Hepatic stellate cell (primary cell): ENCODE results near the gene CRB2.

Source experiments
- DNase-seq: peaks from one replicate; pipeline ENCODE4 v3.0.0; 2011; ENCODE audit warnings: low spot score

CRB2 gene

DNA sequence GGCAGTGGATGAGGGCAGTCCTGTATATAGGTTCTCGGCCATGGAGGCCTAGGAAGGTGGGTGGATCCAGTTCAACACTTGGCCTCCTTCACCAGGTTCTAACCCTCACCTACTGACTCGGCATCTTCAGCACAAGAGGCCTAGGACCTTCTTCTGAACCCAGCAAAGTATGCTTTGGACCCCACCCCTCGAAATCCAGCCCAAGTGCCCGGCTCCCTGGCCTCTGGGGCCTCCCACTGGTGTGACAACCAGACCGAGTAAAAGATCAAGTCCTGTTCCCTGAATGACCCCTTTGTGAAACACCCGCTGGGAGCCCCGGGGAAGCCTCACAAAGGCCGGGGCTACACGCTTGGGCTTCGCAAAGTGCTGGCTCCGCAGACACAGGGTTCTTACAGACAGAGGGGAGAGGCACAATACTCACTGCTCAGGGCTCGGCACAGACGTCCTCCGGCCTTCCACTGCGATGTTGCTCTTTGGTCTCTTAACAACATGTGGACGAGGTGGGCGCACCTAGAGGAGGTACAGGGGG is 47.0 kb downstream of the CRB2 start:
- no peak for DNase-seq

DNA sequence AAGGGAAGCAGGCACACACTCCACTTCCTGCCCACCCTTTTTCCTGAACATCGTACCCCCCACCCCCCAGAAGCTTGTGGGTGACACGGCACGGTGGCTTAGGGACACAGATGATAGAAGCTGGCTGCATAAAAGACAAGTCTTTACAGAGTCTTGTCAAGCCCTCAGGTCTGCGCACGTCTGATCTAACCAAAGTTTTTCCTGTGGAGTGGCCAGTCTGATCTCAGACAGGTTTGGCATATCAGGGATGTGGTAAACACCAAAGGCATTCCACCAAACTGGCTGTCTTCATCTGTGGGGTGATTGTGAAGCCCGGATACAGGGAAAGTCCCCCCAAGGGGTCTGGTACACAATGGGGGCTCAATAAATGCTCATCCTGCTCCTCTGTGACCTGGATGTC is 50.0 kb downstream of the CRB2 start:
- DNase-seq: no peak

DNA sequence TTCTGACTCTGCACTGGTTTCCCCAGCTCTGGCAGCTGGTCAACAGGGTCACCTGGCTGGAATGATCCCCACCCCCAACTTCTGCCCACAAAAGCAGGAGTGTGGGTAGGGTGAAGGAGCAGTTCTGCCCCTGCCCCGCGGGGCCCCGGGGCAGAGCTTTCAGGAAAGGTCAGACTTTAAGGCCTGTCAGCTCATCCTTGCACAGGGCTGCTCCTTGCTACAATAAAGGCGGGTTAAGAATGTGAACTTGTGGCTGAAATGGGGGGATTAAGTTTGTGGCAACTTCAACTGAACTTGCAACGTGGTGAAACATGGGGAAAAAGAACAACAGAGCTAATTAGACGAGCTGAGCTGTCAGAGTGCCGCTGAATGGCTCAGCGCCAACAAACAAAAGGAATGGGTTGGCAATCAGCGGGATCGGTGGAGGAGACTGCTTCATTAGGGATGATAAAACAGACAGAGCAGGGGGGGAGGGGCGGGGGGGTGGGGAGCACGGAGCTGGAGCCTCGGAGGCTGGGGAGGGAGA is 50.8 kb downstream of the CRB2 start:
- no peak for DNase-seq

DNA sequence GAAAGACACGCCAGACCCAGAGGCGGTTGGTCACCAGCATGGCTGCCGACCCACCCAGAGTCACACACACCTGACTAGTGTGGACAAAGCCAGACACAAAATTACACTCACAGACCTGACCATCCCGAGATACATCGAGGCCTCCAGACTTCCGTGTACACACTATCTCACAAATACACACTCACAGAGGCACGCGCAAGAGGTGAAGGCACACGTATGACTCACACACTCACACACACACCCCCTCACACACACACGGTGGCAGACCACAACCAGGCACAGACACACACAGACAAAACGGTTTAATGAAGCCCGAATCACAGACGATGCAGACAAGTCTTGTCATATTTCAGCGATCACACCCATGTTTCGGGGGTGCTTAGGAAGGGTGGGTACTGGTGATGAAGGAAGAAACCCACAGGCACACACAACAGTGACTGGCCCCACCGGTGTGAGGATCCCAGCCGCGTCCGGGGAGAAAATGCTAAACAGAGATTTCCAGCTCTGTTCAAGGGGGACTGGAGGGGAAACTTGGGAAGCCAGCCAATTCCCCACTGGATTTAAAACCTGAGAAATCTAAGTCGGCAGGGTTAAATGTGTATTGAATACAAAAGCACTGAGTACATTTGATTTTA is 51.3 kb downstream of the CRB2 start:
- DNase-seq: no peak

DNA sequence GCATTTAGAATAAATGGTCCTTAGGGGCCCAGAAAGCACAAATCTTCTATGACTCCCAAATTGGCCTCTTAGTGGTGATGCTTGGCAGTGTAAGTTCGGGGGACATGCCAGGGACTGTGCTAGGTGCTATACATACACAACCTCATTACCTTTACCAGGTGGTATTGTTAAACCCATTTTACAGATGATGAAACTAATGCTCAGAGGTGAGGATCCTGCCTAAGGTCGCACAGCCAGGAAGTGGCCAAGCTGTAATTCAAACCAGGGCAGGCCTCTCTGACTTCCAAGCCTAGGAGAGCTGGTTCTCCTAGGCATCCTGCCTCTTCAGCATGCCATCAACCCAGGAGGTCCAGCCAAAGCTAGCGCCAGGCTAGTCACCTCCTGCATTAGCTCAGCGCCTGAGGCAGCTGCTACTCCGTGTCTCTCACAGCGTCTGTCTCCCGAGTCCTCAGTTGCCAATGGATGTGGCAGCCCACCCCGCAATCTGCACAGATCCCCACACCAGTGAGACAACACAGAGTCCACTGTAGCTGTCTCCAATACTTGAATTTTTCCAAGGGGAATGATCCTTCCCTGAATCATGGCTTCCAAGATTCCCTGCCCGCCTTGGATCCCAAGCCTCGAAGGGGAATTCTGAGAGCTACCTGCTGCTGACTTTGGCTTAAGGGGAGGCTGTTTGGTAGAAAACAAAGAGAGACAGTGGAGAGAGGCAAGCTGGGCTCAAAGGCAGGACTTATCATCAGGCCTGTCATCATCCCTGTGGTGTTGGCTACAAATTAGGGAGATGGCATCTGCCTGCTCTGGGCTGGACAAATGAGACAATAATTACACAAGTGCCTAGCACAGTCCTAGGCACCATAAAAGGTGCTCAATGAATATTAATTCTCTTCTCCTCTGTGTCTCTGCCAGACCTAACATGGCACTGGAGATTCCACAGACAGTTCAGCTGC is 52.6 kb downstream of the CRB2 start:
- no peak for DNase-seq

DNA sequence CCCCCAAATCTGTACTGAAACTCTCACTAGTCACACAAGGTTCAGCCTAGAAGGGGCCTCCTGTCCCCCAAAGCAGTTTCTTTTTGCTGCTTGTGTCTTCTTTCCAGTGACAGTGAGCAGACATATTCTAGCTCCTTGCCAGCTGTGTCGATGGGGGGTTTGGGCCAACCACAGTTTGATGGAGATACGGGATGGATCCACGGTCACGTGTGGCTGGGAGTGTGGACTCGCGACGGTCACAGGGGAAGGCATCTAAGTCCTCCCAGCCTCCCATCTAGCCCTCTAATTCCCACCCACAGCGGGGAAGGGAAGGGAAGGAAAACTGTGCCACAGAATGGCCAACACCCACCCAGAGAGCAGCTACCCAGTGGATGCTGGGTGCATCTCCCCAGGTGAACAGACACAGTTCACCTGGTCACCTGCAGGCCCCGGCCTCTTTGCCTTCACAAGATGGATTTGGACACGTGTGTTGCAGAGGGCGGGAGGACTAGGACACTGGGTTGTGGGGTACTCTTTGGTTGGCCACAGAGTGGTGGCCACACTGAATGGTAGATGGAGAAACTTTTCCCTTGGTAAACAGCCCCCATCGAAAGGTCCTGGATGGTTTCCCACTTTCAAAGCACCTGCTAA is 54.4 kb downstream of the CRB2 start:
- no peak for DNase-seq

DNA sequence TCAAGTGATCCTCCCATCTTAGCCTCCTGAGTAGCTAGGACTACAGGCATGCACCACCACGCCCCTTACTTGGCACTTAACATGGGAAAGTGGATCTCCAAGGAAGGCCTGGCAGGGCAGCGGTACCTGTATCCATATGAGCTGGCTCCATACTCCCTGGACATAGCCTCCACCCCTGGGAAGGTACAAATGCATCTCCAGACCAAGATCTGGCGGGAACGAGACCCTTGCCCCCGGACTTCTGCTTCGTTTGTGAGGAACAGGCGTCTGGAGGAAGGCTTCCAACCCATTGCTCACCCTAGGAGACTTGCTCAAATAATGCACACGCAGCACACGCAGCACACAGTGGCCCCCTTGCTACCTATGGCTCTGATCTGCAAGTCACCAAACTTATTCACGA is 55.2 kb downstream of the CRB2 start:
- DNase-seq: no peak

DNA sequence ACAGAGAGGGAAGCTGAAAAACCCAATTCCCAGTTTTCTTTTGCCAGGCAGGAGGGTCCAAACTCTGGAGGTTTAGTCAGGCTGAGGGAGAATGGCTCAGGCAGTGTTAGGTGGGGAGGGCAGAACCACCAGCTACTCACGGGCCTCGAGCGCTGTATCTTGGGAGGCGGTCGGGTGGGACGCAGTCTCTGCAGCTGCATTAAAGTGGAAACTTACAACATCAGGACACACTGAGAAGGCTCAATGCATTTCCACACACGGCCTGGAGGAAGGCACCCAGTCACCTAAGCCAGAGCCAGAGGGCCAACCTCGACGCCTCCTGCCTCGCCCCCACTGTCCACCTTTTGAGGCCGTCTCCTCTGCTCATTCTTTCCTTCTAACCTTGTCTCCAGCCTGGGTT is 55.6 kb downstream of the CRB2 start:
- no peak for DNase-seq

DNA sequence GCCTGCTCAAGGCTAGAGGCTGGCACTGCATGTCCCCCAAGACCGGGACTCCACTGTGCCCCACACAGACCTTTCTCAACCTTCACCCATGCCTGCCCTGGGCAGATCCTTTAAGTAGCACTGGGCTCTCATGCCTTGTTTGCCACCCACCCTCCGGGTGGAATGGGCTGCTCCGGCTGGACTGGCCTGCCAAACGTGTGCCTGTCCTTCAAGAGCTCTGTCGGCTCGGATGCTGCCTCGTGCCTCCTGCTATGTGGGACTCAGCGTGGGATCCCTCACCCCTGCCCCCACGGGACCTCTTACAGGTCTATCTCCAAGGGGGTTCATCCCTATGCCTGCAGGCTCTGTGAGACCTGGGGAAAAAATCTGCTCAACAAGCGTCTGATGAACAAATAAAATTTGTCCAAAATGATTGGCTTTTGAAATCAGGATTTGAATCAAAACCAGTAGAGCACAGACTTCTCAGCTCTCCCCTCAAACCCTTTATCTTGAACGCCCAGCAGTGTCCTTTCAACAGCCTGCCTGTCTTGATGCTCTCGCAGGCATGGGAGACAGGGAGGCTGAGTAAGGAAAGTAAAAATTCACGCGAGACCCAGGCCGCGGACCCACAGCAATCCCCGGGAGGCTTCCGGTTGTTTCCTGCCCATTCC is 56.3 kb downstream of the CRB2 start:
- no peak for DNase-seq

DNA sequence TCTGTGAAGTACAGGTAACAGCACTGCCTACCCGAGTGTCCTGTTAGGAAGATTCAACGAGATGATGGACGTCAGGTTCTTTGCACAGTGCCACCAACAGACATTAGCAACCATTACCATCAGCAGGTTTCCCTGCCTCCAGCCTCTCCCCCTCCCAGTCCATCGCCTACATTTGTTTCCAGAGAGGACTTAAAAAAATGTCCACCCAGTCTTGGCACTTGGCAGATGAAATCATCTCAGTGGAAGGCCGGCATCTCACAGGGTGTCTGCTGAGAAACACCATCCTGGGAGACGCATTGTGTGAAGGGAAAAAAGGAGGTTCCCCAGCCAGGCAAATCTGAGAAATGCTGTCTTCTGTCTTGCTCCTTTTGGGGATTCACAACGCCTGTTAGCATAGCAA is 58.2 kb downstream of the CRB2 start:
- DNase-seq: no peak

DNA sequence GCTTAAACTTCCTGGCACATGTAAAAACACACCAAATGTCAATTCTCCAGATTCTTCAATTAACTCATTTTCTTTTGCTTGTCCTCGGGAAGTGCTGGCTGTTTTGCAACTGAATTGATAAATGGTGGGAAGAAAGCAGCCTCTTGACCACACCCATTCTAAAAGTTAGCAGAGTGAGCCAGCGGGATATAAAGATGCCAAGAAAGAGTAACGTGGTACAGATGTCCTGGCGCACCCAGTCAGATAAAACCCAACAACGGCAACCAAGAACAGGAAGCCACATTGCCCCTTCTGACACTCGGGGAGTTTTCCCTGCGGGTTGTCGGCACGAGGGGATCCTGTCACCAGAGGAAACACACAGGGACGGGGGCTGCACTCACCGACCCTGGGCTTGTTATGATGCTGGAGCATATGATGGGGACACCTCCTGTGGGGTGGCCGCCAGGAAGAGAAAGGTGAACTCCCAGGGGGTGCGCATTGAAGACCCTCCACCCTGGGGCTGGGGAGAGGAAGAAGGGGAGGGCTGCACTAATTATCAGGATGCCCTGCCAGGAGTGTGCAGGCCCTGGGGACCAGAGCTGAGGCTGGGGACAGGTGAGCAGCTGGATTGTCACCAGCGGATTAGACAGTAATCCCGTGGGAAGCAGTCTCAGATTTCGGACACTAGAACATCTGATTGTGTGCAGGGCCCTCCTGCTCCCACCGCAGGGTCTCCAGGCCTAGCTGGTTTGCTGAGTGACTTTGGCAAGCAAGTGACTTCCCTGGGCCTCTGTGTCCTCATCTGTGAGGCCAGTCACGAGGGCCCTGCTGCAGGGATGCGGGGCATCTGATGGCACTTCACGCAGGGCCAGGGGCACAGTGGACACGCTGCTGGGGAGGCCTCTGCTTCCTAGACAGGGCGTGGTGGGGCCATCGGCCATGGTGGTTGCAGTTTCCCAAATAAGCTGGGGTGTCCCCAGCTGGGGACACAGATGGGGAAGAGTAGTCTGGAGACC is 59.2 kb downstream of the CRB2 start:
- DNase-seq: no peak

DNA sequence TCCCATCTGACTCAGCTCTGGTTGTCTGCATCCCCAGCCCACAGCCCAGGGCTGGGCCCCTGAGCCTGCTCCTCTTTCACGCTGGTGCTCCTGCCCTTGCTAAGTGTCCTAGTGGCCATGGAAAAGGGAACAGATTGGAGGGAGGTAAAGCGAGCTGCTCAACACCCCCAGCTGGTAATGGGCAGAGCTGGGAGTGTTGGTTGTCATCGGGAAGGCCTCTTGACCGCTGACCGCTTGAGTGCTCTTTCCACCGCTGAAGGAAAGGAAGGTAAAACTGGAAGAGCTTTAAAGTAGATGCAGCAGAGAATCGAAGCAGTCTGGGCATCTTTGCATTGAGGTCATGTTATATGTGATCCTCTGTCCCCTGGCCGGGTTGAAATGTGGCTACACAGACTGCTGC is 60.2 kb downstream of the CRB2 start:
- no peak for DNase-seq

DNA sequence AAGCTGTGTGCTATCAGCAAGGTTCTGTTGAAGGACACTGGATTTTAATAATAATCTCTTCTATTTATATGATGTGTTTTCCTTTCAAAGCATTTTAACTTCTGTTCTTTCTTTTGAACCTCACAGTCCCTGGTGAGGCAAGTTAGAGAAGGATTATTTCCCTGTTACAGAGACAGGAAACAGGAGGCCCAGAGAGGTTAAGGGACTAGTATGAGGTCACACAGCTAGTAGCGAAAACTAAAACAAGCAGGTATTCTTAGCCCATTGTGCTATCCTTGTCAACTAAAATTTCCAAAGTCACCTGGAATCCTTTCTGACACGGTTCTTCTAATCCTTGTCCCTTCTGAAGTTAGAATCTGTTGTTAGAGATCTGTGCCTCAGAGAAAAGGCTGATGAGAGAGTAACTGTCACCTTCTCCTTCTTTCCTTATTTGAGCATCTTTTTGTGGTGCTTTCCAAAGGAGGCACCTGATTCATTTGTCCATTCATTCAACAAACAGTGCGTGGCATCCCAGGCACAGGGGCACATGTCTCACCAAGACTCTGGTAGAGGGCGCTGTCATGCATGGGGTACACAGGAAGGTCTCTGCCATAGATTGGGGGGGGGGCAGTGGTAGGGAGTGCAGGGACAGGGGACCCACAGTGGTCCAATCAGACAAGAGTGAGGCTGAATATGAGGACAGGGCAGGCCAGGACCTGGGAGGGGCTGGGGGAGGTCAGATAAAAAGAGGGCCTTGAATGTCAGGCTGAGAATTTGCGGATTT is 61.5 kb downstream of the CRB2 start:
- no peak for DNase-seq

DNA sequence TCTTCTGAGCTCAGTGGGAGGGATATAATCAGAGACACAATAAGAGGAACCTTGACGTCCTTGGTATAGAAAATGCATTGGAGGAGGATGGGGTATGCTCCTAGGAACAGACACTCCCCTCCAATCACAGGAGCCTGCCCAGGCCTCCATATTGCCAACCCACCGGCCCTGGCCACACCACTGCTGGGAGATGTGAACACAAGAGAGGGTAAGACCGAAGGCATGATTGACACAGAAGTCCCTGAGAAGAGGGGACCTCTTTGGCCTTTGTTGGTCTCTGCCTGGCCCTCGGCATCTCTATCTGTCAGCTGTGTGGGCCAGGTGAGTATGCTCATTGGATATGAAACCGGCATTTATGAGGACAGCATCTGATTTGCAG is 62.0 kb downstream of the CRB2 start:
- DNase-seq: no peak

DNA sequence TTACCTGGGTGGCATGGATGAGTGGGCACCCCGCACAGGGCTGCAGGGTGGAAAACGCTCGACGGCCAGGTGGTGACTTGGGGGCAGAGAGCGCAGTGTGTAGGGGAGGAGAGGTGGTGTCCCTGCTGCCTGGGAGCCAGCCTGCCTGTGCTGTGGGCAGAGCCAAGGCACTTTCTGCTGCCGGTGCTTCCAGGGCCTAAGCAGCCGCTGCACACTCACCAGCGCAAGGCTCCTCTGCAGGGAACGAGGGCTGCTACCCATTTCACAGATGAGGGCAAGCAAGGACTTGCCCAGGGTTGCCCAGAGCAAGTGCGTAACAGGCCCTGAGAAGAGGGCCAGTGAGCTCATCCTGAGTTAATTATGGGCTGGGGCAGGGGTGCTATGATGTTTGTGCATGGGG is 62.5 kb downstream of the CRB2 start:
- no peak for DNase-seq

DNA sequence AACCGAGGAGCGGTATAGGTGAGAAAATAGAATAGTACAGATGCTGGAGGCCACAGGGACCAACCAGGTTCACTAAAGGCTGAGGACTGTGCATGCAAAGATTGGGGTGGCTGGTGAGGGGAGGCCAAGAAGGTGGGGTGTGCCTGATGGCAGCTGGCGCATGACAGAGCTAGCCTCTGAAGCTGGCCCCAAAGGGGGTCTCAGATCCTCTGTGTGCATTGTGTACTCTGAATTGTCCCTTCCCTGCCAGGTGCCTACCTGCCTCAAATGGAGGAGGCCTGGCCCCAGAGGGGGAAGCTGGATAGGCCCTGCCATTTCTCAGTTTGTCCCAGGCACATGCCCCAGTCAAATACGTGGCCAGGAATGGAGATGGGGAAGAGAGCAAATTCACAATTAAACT is 63.1 kb downstream of the CRB2 start:
- no peak for DNase-seq

DNA sequence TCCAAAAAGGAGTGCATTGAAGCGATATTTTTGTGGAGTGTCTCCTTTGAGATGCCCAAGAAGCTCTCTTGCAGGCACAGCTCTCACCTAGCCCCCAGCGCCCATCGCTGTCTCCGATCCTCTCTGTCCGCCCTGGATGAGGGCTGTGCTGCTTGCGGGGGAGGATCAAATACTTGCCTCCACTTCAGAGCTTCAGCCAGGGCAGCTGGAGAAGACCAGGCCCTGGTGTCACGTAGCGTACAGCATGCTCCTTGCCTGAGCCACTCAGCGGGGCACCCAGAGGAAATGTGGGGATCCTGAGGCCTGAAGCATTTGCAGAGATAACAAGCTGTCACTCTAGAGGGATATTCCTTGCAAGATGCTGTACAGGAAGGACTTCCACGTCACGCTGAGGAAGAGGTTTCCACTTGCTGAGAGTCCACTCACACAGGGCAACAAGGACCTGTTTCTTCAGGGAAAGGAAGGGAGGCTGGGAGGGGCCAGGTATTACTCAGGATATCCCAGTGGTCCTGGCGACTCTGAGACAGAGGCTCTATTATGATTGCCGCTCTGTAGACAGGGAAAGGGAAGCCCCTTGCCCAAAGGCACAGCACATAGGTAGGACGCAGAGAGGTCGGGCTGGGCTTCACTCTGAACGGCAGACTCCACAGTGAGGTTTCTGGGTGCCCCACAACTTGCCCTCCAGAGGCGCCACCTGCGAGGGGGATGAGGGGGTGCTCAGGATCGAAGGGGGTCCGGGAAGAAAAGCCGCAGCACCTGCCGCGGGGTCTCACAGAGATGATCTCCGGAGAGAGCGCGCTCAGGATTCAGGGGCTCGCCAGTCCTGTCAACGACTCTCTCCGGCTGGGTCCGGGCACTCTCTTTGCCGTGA is 64.0 kb downstream of the CRB2 start:
- no peak for DNase-seq

DNA sequence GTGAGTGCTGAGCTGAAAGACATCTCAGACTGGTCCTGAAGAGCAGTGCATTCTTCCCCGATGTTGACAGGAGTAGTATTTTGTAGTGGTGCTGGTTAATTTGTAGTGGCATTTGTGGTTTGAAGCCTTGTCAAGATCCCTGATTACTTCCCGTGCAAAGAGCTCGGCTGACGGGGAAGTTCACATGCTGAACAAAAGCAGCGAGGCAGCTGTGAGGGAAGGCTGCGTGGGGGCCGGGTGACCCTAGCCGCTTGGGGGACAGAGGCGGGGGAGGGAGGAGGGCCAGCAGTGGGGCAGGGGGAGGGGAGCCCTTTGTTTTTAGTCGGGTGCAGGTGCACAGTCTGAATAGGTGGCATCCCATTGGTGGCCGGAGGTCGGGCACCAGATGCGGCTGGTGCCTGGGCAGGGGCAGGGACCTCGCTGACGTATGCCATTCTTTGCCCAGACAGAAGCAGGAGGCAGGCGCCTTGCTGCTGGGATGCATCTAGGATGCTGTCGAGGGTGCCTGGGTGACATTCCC is 64.7 kb downstream of the CRB2 start:
- DNase-seq: no peak

DNA sequence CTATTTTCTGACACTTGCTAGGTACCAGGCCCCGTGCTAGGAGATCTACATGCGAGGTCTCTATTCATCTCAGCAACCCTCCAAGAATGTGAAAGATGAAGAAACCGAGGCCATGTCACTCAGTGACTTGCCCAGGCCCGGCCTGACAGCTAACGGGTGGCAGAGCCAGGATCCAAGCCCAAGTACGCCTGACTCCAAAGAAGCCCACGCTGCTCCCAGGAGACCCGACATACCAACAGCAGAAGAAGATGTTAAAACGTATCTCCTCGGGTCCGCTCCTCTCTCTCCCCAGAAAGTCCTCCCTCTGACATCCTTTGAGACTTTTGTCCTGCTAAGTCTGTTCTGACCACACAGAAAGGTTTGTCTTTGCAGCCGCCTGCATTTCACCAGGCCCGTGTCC is 65.2 kb downstream of the CRB2 start:
- DNase-seq: no peak
